K562 (cell line): Measurements from ENCODE around the gene LPIN2. TPM values are rescaled to one million over a fixed set of nuclear protein-coding genes. Genes with fewer than 3 reads are reported as not detected.

Experiments
- ATAC-seq: fragments of 200-7000 bp; cut with Tn5 transposase; 3 replicates; pipeline ENCODE4 v1.9.1; 2020; ENCODE audit warnings: moderate library complexity
- BruUV-seq: library from RNA; stranded (reverse); fragments of 400-500 nt; replicated peaks from 2 replicates; lab custom pipeline; 2021; lab: Mats Ljungman, UMichigan
- CTCF ChIA-PET: fragments of 300-600 bp; formaldehyde crosslinking; extraction: SDS; loops from one replicate; lab custom pipeline; 2021; ENCODE audit warnings: low intra/inter-chr PET ratio; lab: Yijun Ruan, JAX
- POLR2A ChIA-PET: fragments of 300-600, 350-650 bp; sonication (Branson Sonifier 250); formaldehyde crosslinking; extraction: SDS; loops from one replicate; lab custom pipeline; 2021; ENCODE audit warnings: antibody characterized with exemption, inconsistent platforms; lab: Yijun Ruan, JAX
- DNase-seq, 4 experiments: peaks; one replicate each; pipeline versions ENCODE4 v3.0.0 to v3.0.0-alpha.2; 2011 to 2018; ENCODE audit warnings: low spot score in 3 of 4, mixed read lengths in 3 of 4; ENCODE audit errors: extremely low read depth in 1 of 4
- FAIRE-seq: peaks from 2 replicates; lab custom pipeline; 2011; peaks lifted over from hg19 to GRCh38; lab: Jason Lieb, UNC
- H2AFZ ChIP-seq: 2 replicates; pipeline ENCODE4 v1.6.0; 2011; ENCODE audit warnings: low read depth, low read length, control low read depth, inconsistent platforms
- H3K27ac ChIP-seq: fragments of 200-600 bp; 3 replicates; pipeline ENCODE4 v1.8.0; 2011; ENCODE audit warnings: low read depth, mild to moderate bottlenecking, control low read depth, inconsistent platforms, low read length, moderate library complexity, mixed read lengths; ENCODE audit errors: extremely low read depth
- H3K27me3 ChIP-seq, 2 experiments: fragments of 300-600 bp in 1 of 2; 2 replicates in 1 of 2; 3 replicates in 1 of 2; pipeline versions ENCODE4 v1.6.0 to v1.8.0; 2011; ENCODE audit warnings: inconsistent platforms in 2 of 2, low read length in 2 of 2, mild to moderate bottlenecking in 1 of 2, mixed read lengths in 1 of 2, moderate library complexity in 1 of 2; ENCODE audit not compliant: control insufficient read depth in 2 of 2, insufficient read depth in 2 of 2
- H3K36me3 ChIP-seq: fragments of 300-600 bp; 3 replicates; pipeline ENCODE4 v1.8.0; 2011; ENCODE audit warnings: mild to moderate bottlenecking, low read length, inconsistent platforms; ENCODE audit not compliant: control insufficient read depth, insufficient read depth
- H3K4me1 ChIP-seq, 2 experiments: fragments of 200-600 bp in 1 of 2; replicated peaks in 1 of 2; 2 replicates in 1 of 2; 3 replicates in 1 of 2; pipeline versions ENCODE4 v1.5.1 to v1.8.0; 2011; ENCODE audit warnings: inconsistent platforms in 2 of 2, low read length in 2 of 2, mild to moderate bottlenecking in 1 of 2, mixed read lengths in 1 of 2, moderate library complexity in 1 of 2; ENCODE audit not compliant: control insufficient read depth in 2 of 2, insufficient read depth in 2 of 2
- H3K4me2 ChIP-seq: 2 replicates; pipeline ENCODE4 v1.6.1; 2011; ENCODE audit warnings: low read length, control low read depth, inconsistent platforms, mixed read lengths; ENCODE audit not compliant: insufficient read depth
- H3K4me3 ChIP-seq: fragments of 200-600 bp; sonication (generic), shearing (Covaris generic); 2 replicates; pipeline ENCODE4 v1.5.1; 2016; ENCODE audit warnings: control low read depth, inconsistent platforms
- H3K79me2 ChIP-seq: fragments of 200-600 bp; 3 replicates; pipeline ENCODE4 v1.8.0; 2011; ENCODE audit warnings: low read length, inconsistent platforms; ENCODE audit not compliant: control insufficient read depth, insufficient read depth
- H3K9ac ChIP-seq, 2 experiments: 2 replicates each; pipeline versions ENCODE4 v1.6.0 to v1.6.1; 2011; ENCODE audit warnings: low read depth in 2 of 2, low read length in 2 of 2, control low read depth in 1 of 2, inconsistent platforms in 1 of 2, mild to moderate bottlenecking in 1 of 2, mixed read lengths in 1 of 2; ENCODE audit not compliant: insufficient read depth in 1 of 2
- H3K9me1 ChIP-seq: one replicate; pipeline ENCODE4 v1.6.0; 2011; ENCODE audit warnings: inconsistent platforms, mild to moderate bottlenecking, low read length, moderate library complexity; ENCODE audit not compliant: control insufficient read depth, insufficient read depth
- H3K9me3 ChIP-seq: replicated peaks from 2 replicates; pipeline ENCODE4 v1.5.1; 2011; ENCODE audit warnings: low read depth, low read length, inconsistent platforms; ENCODE audit not compliant: control insufficient read depth, insufficient read depth
- H4K20me1 ChIP-seq: replicated peaks from 2 replicates; pipeline ENCODE4 v1.6.1; 2011; ENCODE audit warnings: low read length, inconsistent platforms, mixed read lengths; ENCODE audit not compliant: control insufficient read depth, insufficient read depth
- CBX1 ChIP-seq: sonication (generic); IDR thresholded peaks from 2 replicates; pipeline ENCODE4 v1.6.1; 2016; ENCODE audit warnings: antibody characterized with exemption, low read depth, mild to moderate bottlenecking
- CHCHD3 ChIP-seq: fragments of 250-450 bp; sonication (Bioruptor Pico); IDR thresholded peaks from 2 replicates; pipeline ENCODE4 v2.1.2; 2022; ENCODE audit warnings: mild to moderate bottlenecking
- COPS2 ChIP-seq: fragments of 450-650 bp; conservative IDR thresholded peaks from 2 replicates; pipeline ENCODE4 v1.6.1; 2016; ENCODE audit warnings: mild to moderate bottlenecking, moderate library complexity
- ELF2 ChIP-seq: fragments of 250-450 bp; sonication (Bioruptor Pico); IDR thresholded peaks from 2 replicates; pipeline ENCODE4 v1.5.0; 2021; ENCODE audit warnings: mild to moderate bottlenecking
- ILK ChIP-seq: fragments of 450-650 bp; IDR thresholded peaks from 2 replicates; pipeline ENCODE4 v1.6.1; 2016; ENCODE audit warnings: missing genetic modification characterization, low read depth, mild to moderate bottlenecking, missing compliant biosample characterization, moderate library complexity, borderline replicate concordance
- ZFP30 ChIP-seq: fragments of 250-450 bp; sonication (Bioruptor Pico); IDR thresholded peaks from 2 replicates; pipeline ENCODE4 v1.8.0; 2022; ENCODE audit warnings: moderate library complexity, mild to moderate bottlenecking, inconsistent platforms, borderline replicate concordance
- ZNF668 ChIP-seq: fragments of 250-450 bp; sonication (Bioruptor Pico); IDR thresholded peaks from 2 replicates; pipeline ENCODE4 v1.8.0; 2022; ENCODE audit warnings: mild to moderate bottlenecking, inconsistent platforms
- WGBS: fragments of 100-300 bp; shearing (Covaris generic); methylation state at CpG from one replicate; pipeline ENCODE4 v1.1.6; 2016; ENCODE audit warnings: low coverage, mixed read lengths; ENCODE audit not compliant: insufficient coverage; ENCODE audit errors: missing lambda C conversion rate; 5-methylcytosine and 5-hydroxymethylcytosine counted together
- in situ Hi-C: fragments of 300-500 bp; cut with MboI; formaldehyde crosslinking; loops from 4 replicates; pipeline ENCODE4 v1.15.0; 2018; ENCODE audit warnings: inconsistent platforms, mixed read lengths
- intact Hi-C: fragments of 100-400 bp; cut with micrococcal nuclease; formaldehyde crosslinking; loops from 2 replicates; pipeline ENCODE4 v1.14.2; 2022
- polyA plus RNA-seq, 8 experiments: library from polyadenylated mRNA; depleted of rRNA in 4 of 8; stranded (reverse) in 5 of 8; unstranded in 3 of 8; fragments of >200 nt; fragmentation: Nextera tagmentation in 2 of 8; fragmentation: Illumina TruSeq in 1 of 8; extraction: Ambion mirVana in 2 of 8; extraction: Trizol in 1 of 8; gene quantifications; 2 replicates each; pipeline versions ENCODE4 v1.2.1 to v1.2.3, GENCODE V29; 2011 to 2014; ENCODE audit warnings: inconsistent platforms in 1 of 8, missing spikeins in 1 of 8
- total RNA-seq, 7 experiments: library from RNA; depleted of rRNA in 6 of 7; stranded (reverse); fragments of >200 nt in 6 of 7; fragmentation: Illumina TruSeq in 2 of 7; extraction: Trizol in 2 of 7; gene quantifications; 2 replicates each; pipeline versions ENCODE4 v1.2.1 to v1.2.3, GENCODE V29; 2011 to 2021; ENCODE audit warnings: low replicate concordance in 1 of 7

LPIN2 gene
- total and polyA plus RNA-seq, 9 of the 15 experiments (the other 6 are each of a cell fraction or from before 2014, with no cell fraction given): 5.2 to 34.8 (median 24.6) TPM

DNA sequence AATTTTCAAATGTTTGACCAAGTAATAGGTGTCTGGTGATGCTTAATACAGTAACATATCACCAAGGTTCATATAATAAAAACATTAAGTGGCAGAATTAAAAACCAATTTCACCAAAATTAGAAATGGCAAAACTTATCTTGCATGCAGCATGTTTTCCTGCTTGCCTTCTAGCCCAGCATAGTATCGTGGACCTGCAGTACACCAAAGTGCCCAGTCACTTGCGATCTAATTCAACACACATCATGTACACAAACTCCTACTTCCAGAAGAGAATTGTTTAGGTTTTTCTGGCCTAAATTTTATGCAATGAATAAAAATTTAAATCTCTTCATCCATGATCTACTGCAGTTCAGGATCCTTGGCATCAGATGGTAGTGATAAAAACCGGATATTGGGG, 28.9 kb downstream of the LPIN2 start (continued):
- TF ChIP-seq ZFP30 (CRISPR knock-in tag) (no peak), ELF2 (CRISPR knock-in tag) (no peak)

- Histone ChIP-seq H3K27me3 (no peaks in the 10 kb centered on the region), H3K4me2 (no peak overlapping the region), H3K9me1 (peaks cover 4% of the 10 kb centered on the region), H3K79me2 (peaks cover 97% of the 10 kb centered on the region), H2AFZ (no peak overlapping the region), H3K9ac (no peak overlapping the region), H3K27ac (no peak overlapping the region), H3K4me3 (no peak overlapping the region), H3K4me1 (peaks cover 3 to 41% of the 10 kb centered on the region in 2 experiments; a peak in 4 of 5 replicates), H3K36me3 (no peaks in the 10 kb centered on the region), H4K20me1 (peaks cover 10% of the 10 kb centered on the region), H3K9me3 (no peaks in the 10 kb centered on the region)
- 68% methylated on average over 2 of the region's 2 CpGs for WGBS
- in situ Hi-C loops (no loop called here), intact Hi-C loops (loop anchor here (5.0 kb wide), 1 partner anchor 36 kb away; no protein-coding TSS in a partner anchor)
- CTCF ChIA-PET: no interaction called here
- ATAC-seq (no peak), FAIRE-seq (no peak), DNase-seq (no peak)
- POLR2A ChIA-PET: interaction anchor here (0.7 to 1.9 kb wide), 3 partner anchors 11 to 263 kb away, joined by 3 to 10 read pairs (median 3); no protein-coding TSS in a partner anchor
- no peak for TF ChIP-seq CBX1
- no peak for TF ChIP-seq ZNF668 (CRISPR knock-in tag)
- no peak for TF ChIP-seq COPS2
- no peak for TF ChIP-seq CHCHD3 (CRISPR knock-in tag)
- TF ChIP-seq ILK (tag): no peak
- BruUV-seq: no TSS peak
Measured at GRCh38 chr18:2983296-2983695, 29.6 kb downstream of the LPIN2 start.
